Sigmoid colon (tissue), 7 donors: ENCODE data around the gene SERPINF2. TPM values are rescaled to one million over a fixed set of nuclear protein-coding genes. Genes with fewer than 3 reads are reported as not detected.
"Not testable (repeated sequence)": the region's sequence is repeated elsewhere in the genome, so short reads cannot be mapped to it uniquely, and the experiment has no call there.

Experiments
- DNase-seq: peaks from one replicate; pipeline ENCODE4 v3.0.0-alpha.2; 2019
- H3K27ac ChIP-seq, 4 donors: fragments of 200-600 bp; sonication (generic); one replicate each; pipeline ENCODE4 v1.5.1; 2016 to 2019; ENCODE audit warnings: mild to moderate bottlenecking in 1 of 4
- H3K27me3 ChIP-seq, 3 donors: fragments of 200-600 bp; sonication (generic); one replicate each; pipeline ENCODE4 v1.5.1; 2019; ENCODE audit warnings: mild to moderate bottlenecking in 1 of 3
- H3K36me3 ChIP-seq, 4 donors: fragments of 200-600 bp; sonication (generic); one replicate each; pipeline ENCODE4 v1.5.1; 2016 to 2019
- H3K4me1 ChIP-seq, 4 donors: fragments of 200-600 bp; sonication (generic); one replicate each; pipeline ENCODE4 v1.5.1; 2017 to 2019
- H3K4me3 ChIP-seq, 4 donors: fragments of 200-600 bp; sonication (generic); one replicate each; pipeline ENCODE4 v1.5.1; 2017 to 2019; ENCODE audit warnings: mild to moderate bottlenecking in 2 of 4, moderate library complexity in 1 of 4
- H3K9me3 ChIP-seq, 4 donors: fragments of 200-600 bp in 3 of 4; sonication (generic) in 3 of 4; one replicate each; pipeline versions ENCODE4 v1.5.1 to v1.6.1; 2013 to 2019
- EP300 ChIP-seq, 4 donors: sonication (generic); formaldehyde crosslinking; IDR thresholded peaks; one replicate each; pipeline ENCODE4 v1.6.1; 2017; ENCODE audit warnings: antibody characterized with exemption in 4 of 4
- POLR2A ChIP-seq, 2 donors: fragments of 450-650 bp; IDR thresholded peaks; one replicate each; pipeline ENCODE4 v1.6.1; 2016; ENCODE audit warnings: antibody characterized with exemption in 2 of 2, mild to moderate bottlenecking in 2 of 2, moderate library complexity in 2 of 2
- POLR2AphosphoS5 ChIP-seq, 4 donors: sonication (generic); formaldehyde crosslinking; IDR thresholded peaks; one replicate each; pipeline ENCODE4 v1.6.1; 2017; ENCODE audit warnings: antibody characterized with exemption in 4 of 4
- WGBS, 2 donors: extraction: QIAGEN DNeasy Blood & Tissue Kit; methylation state at CpG; one replicate each; pipeline ENCODE4 v1.1.7; 2013; 5-methylcytosine and 5-hydroxymethylcytosine counted together
- intact Hi-C: fragments of 100-400 bp; cut with DNase I; formaldehyde crosslinking; loops from one replicate; pipeline ENCODE4 v1.15.1; 2023
- polyA plus RNA-seq, 3 donors: library from polyadenylated mRNA; stranded (reverse); fragments of 200-250 nt; gene quantifications; one replicate each; pipeline ENCODE4 v1.2.3, GENCODE V29; 2013
- total RNA-seq, 4 donors: library from RNA; depleted of rRNA; stranded (reverse); fragments of >200 nt; gene quantifications; one replicate each; pipeline ENCODE4 v1.1.0, GENCODE V29; 2016
- TF ChIP-seq, protein P1 (sequence below), 4 experiments: fragments of 450-650 bp in 3 of 4; fragments of 200-600 bp in 1 of 4; IDR thresholded peaks; one replicate each; pipeline ENCODE4 v1.5.1; 2016 to 2019; ENCODE audit warnings: antibody characterized with exemption in 4 of 4, mild to moderate bottlenecking in 3 of 4, moderate library complexity in 2 of 4
- donor health status: healthy with polysubstance abuse.
- donor health status: Bipolar disorder and iron deficiency.
- donor health status: healthy.

Gene SERPINF2
- total RNA-seq (1 to 10 TPM; 2.9 to 7.2 (median 4.1) TPM), polyA plus RNA-seq (10 to 100 TPM in 1 of 3 donors, 1 to 10 TPM in 1, under 1 TPM in 1; 0.69 to 12.9 (median 1.2) TPM)

DNA sequence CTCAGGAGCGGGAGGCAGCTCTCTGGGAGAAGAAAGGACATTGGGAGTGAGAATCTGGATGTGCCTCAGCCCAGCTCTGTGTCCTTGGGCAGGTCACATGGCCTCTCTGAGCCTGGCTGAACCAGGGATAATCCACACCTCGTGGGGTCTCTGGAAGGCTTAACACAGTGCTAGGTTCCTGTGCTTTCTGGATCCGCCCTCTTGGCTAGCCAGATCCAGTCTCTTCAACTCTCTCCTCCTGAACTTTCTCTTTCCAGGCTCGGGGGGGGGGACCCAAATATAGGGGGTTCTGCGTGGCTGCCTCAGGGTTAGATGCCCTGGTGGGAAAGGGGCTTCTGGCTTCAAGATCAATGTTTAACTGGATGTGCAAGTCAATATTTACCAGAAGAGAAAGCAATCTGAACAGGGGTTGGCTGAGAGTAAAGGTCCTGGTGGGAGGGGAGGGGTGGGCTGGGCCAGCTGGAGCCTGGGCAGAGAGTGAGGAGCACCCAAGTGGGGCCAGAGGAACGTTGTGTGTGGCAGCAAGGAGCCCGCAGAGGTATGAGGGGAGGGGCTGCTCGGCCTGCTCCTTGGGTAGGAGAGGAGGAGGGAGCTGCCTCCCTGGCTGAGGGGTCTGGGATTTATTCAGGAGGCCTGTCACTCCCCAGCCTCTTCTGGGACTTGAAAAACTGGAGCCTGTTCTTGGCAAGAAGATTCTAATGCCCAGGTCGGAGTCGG lies at the start of gene SERPINF2:
SERPINF2 (plus strand) TSS at position 501 of the 717 bp plus-strand sequence. CDS start 2,125 bp downstream, outside the sequence.
- Histone ChIP-seq H3K9me3 (no peaks in the 10 kb centered on the region), H3K4me3 (no peak within 1 kb of the TSS), H3K36me3 (peaks cover 2 to 8% (median 6%) of the 10 kb centered on the region in 4 donors), H3K4me1 (no peaks in the 10 kb centered on the region), H3K27me3 (no peaks in the 10 kb centered on the region), H3K27ac (no peak within 1 kb of the TSS)
- DNase-seq: no peak
- intact Hi-C loops: no loop called here
- 24 to 61% methylated on average over 10 of the region's 10 CpGs for WGBS, 2 donors
- TF ChIP-seq POLR2A (IDR thresholded peaks at IDR 0.05) (no peak), POLR2AphosphoS5 (IDR thresholded peaks at IDR 0.05) (no peak), EP300 (IDR thresholded peaks at IDR 0.05) (no peak)
- TF ChIP-seq, protein P1, sequence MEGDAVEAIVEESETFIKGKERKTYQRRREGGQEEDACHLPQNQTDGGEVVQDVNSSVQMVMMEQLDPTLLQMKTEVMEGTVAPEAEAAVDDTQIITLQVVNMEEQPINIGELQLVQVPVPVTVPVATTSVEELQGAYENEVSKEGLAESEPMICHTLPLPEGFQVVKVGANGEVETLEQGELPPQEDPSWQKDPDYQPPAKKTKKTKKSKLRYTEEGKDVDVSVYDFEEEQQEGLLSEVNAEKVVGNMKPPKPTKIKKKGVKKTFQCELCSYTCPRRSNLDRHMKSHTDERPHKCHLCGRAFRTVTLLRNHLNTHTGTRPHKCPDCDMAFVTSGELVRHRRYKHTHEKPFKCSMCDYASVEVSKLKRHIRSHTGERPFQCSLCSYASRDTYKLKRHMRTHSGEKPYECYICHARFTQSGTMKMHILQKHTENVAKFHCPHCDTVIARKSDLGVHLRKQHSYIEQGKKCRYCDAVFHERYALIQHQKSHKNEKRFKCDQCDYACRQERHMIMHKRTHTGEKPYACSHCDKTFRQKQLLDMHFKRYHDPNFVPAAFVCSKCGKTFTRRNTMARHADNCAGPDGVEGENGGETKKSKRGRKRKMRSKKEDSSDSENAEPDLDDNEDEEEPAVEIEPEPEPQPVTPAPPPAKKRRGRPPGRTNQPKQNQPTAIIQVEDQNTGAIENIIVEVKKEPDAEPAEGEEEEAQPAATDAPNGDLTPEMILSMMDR (IDR thresholded peaks at IDR 0.05): no peak

DNA sequence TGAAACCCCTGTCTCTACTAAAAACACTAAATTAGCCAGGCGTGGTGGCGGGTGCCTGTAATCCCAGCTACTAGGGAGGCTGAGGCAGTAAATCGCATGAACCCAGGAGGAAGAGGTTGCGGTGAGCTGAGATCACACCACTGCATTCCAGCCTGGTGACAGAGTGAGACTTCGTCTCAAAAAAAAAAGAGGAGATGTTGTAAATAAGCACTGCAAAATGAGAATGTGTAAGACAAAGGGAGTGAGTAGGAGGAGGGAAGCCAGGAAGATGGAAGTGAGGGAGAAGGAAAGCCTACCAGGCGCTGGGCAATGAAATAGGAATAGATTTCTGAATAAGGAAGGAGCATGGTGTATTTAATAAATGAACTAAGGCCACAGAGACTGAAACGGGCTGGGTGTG lies 49.3 kb upstream of the SERPINF2 start:
- no peak for TF ChIP-seq EP300 (IDR thresholded peaks at IDR 0.05)
- no peak for TF ChIP-seq POLR2A (IDR thresholded peaks at IDR 0.05)
- TF ChIP-seq, protein P1 (IDR thresholded peaks at IDR 0.05): no peak
- no peak overlapping the region for H3K27ac ChIP-seq
- H3K4me3 ChIP-seq: no peak overlapping the region
- intact Hi-C loops: no loop called here
- no peaks in the 10 kb centered on the region for H3K4me1 ChIP-seq
- WGBS, 2 donors: 87 to 91% methylated on average over 7 of the region's 7 CpGs
- no peaks in the 10 kb centered on the region for H3K36me3 ChIP-seq
- H3K9me3 ChIP-seq: no peaks in the 10 kb centered on the region
- no peak for DNase-seq
- no peaks in the 10 kb centered on the region for H3K27me3 ChIP-seq

- Histone ChIP-seq H3K27ac (no peak overlapping the region), H3K27me3 (no peaks in the 10 kb centered on the region), H3K36me3 (no peaks in the 10 kb centered on the region), H3K4me3 (no peak overlapping the region), H3K4me1 (no peaks in the 10 kb centered on the region), H3K9me3 (no peaks in the 10 kb centered on the region)
- intact Hi-C loops: no loop called here
- 86 to 87% methylated on average over 8 of the region's 8 CpGs for WGBS, 2 donors
- TF ChIP-seq EP300 (IDR thresholded peaks at IDR 0.05): no peak
- no peak for TF ChIP-seq POLR2A (IDR thresholded peaks at IDR 0.05)
- TF ChIP-seq, protein P1 (IDR thresholded peaks at IDR 0.05): no peak
- TF ChIP-seq POLR2AphosphoS5 (IDR thresholded peaks at IDR 0.05): no peak
- no peak for DNase-seq
These were observed 47.3 kb upstream of the SERPINF2 start for GRCh38 chr17:1695365-1695764.

DNA sequence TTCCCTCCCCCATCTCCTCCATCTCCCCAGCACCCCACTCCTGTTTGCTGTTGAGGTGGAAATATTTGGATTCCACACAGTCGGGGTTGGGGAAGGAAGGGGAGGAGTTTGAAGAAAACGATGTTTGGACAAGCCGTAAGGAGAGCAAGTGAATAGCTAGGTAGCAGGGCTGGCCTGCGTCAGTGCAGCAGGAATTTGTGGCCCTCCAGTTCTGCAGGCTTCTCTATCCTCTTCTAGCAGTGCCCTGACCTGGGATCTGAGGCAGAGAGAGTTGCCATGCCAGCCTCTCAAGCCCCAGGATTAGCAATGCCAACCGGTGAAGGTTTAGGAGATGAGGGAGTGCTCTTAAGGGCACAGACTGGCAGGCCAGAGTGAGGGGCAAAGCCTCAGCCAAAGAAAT lies 45.0 kb upstream of the SERPINF2 start:
- Histone ChIP-seq H3K27me3 (no peaks in the 10 kb centered on the region), H3K4me3 (no peak overlapping the region), H3K9me3 (no peaks in the 10 kb centered on the region), H3K36me3 (no peaks in the 10 kb centered on the region), H3K27ac (no peak overlapping the region), H3K4me1 (no peaks in the 10 kb centered on the region)
- no peak for TF ChIP-seq EP300 (IDR thresholded peaks at IDR 0.05)
- TF ChIP-seq POLR2A (IDR thresholded peaks at IDR 0.05): no peak
- TF ChIP-seq, protein P1 (IDR thresholded peaks at IDR 0.05): no peak
- TF ChIP-seq POLR2AphosphoS5 (IDR thresholded peaks at IDR 0.05): no peak
- intact Hi-C loops: no loop called here
- DNase-seq: no peak
- WGBS, 2 donors: 40 to 48% methylated on average over 5 of the region's 5 CpGs

DNA sequence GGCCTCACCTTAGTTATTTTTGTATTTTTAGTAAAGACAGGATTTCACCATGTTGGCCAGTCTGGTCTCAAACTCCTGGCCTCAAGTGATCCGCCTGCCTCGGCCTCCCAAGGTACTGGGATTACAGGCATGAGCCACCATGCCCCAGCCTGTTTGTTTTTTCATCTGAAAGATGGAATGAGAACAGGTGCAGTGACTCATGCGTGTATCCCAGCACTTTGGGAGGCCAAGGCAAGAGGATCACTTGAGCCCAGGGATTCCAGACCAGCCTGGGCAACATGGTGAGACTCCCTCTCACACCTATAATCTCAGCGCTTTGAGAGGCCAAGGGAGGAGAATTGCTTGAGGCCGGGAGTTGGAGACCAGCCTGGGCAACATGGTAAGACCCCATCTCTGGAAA lies 42.8 kb upstream of the SERPINF2 start:
- intact Hi-C loops, H3K36me3 ChIP-seq, DNase-seq, H3K27ac ChIP-seq, H3K4me3 ChIP-seq, H3K4me1 ChIP-seq, H3K27me3 ChIP-seq, H3K9me3 ChIP-seq: not testable (repeated sequence)
- 87 to 91% methylated on average over 5 of the region's 5 CpGs for WGBS, 2 donors
